ENCODE results near the gene NKD2. TPM values are rescaled to one million over a fixed set of nuclear protein-coding genes. Genes with fewer than 3 reads are reported as not detected.

NKD2 gene
- total and polyA plus RNA-seq, 2 experiments from 2014 or later: 1.4 to 9.1 TPM

DNA sequence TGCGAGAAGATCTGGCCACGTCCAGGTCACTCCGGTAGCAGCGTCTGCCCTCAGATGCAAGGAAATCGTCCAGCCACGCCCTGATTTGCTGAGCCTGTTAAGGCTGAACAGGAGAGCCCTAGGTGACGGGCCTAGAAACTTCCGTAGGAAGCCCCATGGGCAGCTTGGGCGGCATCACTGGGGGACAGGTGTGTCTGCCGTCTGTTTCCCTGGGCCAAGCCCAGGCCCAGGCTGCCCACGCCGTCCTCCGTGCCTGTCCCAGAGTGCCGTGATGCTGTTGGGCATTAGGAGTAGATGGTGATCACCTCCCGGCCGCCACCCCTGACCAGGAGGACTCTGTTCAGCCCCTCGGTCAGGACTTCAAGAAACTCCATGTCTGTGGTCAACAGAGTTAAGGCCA is 43.5 kb downstream of the NKD2 start:
- no peak for DNase-seq (ENCODE audit: low spot score)
- no peaks in the 10 kb centered on the region for H3K79me2 ChIP-seq
- no peak overlapping the region for H3K4me3 ChIP-seq
- H3K27ac ChIP-seq: no peak overlapping the region
- TF ChIP-seq EZH2phosphoT487 (IDR thresholded peaks at IDR 0.05; ENCODE audit: low read depth, severe bottlenecking, unreplicated experiment) (no peak), EZH2 (IDR thresholded peaks at IDR 0.05; ENCODE audit: borderline replicate concordance) (no peak)
- TF ChIP-seq, protein P1, sequence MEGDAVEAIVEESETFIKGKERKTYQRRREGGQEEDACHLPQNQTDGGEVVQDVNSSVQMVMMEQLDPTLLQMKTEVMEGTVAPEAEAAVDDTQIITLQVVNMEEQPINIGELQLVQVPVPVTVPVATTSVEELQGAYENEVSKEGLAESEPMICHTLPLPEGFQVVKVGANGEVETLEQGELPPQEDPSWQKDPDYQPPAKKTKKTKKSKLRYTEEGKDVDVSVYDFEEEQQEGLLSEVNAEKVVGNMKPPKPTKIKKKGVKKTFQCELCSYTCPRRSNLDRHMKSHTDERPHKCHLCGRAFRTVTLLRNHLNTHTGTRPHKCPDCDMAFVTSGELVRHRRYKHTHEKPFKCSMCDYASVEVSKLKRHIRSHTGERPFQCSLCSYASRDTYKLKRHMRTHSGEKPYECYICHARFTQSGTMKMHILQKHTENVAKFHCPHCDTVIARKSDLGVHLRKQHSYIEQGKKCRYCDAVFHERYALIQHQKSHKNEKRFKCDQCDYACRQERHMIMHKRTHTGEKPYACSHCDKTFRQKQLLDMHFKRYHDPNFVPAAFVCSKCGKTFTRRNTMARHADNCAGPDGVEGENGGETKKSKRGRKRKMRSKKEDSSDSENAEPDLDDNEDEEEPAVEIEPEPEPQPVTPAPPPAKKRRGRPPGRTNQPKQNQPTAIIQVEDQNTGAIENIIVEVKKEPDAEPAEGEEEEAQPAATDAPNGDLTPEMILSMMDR (IDR thresholded peaks at IDR 0.05; ENCODE audit: poor library complexity): no peak
- H3K9me2 ChIP-seq (replicated peaks; ENCODE audit: insufficient read depth): no peaks in the 10 kb centered on the region
- no peaks in the 10 kb centered on the region for H3K27me3 ChIP-seq
- H3K9me3 ChIP-seq (ENCODE audit: low read depth): no peaks in the 10 kb centered on the region
- H3K36me3 ChIP-seq (replicated peaks; ENCODE audit: insufficient read depth, low read depth): no peaks in the 10 kb centered on the region
- no peaks in the 10 kb centered on the region for H4K20me1 ChIP-seq (ENCODE audit: insufficient read depth, poor library complexity, severe bottlenecking)
- no peaks in the 10 kb centered on the region for H3K4me1 ChIP-seq (ENCODE audit: insufficient read depth)
- no peak overlapping the region for H3K4me2 ChIP-seq
- H2AFZ ChIP-seq: no peak overlapping the region
- 95% methylated on average over 17 of the region's 17 CpGs for WGBS (ENCODE audit: low lambda C conversion rate, missing lambda C conversion rate)

DNA sequence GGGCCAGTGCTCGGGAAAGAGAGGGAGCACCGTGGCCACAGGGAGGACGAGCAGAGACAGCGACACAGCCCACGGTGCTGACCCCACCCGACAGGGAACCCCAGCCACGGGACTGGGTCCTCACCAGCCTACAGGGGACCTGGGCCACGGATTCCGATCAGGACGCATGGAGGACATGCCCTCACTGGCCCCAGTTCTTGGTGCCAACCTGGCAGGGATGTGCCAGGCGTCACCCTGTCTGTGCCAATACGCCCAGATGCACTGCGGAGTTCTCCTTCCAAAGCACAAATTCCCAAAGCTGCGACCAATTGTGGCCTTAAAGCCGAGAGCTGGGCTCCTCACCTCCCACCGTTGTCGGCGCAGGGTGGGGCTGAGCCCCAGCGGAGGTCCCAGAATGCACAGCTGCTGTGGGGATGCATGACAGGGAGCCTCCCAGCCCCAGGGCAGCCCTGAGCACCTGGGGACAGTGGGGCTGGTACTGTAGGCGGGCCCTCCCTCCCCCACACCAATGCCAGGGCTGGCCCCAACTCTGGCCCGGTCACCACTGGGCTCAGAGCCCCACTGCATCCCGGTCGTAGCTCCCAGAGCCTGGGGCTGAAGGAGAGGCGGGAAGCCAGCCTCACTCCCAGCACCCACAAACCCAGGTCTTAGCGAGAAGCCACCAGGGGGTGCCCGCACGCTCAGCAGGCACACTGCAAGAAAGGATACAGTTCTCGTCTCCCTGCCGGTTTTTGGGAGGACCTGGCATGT is 44.2 kb downstream of the NKD2 start:
- Histone ChIP-seq H3K9me2 (replicated peaks; ENCODE audit: insufficient read depth) (no peaks in the 10 kb centered on the region), H3K36me3 (replicated peaks; ENCODE audit: insufficient read depth, low read depth) (no peaks in the 10 kb centered on the region), H3K4me3 (no peak overlapping the region), H3K4me1 (ENCODE audit: insufficient read depth) (no peaks in the 10 kb centered on the region), H3K79me2 (no peaks in the 10 kb centered on the region), H3K27ac (no peak overlapping the region), H2AFZ (no peak overlapping the region), H3K27me3 (no peaks in the 10 kb centered on the region), H4K20me1 (ENCODE audit: insufficient read depth, poor library complexity, severe bottlenecking) (no peaks in the 10 kb centered on the region), H3K4me2 (no peak overlapping the region), H3K9me3 (ENCODE audit: low read depth) (no peaks in the 10 kb centered on the region)
- no peak for DNase-seq (ENCODE audit: low spot score)
- WGBS (ENCODE audit: low lambda C conversion rate, missing lambda C conversion rate): 95% methylated on average over 22 of the region's 29 CpGs
- TF ChIP-seq, protein P1 (IDR thresholded peaks at IDR 0.05; ENCODE audit: poor library complexity): no peak
- no peak for TF ChIP-seq EZH2phosphoT487 (IDR thresholded peaks at IDR 0.05; ENCODE audit: low read depth, severe bottlenecking, unreplicated experiment)
- no peak for TF ChIP-seq EZH2 (IDR thresholded peaks at IDR 0.05; ENCODE audit: borderline replicate concordance)

DNA sequence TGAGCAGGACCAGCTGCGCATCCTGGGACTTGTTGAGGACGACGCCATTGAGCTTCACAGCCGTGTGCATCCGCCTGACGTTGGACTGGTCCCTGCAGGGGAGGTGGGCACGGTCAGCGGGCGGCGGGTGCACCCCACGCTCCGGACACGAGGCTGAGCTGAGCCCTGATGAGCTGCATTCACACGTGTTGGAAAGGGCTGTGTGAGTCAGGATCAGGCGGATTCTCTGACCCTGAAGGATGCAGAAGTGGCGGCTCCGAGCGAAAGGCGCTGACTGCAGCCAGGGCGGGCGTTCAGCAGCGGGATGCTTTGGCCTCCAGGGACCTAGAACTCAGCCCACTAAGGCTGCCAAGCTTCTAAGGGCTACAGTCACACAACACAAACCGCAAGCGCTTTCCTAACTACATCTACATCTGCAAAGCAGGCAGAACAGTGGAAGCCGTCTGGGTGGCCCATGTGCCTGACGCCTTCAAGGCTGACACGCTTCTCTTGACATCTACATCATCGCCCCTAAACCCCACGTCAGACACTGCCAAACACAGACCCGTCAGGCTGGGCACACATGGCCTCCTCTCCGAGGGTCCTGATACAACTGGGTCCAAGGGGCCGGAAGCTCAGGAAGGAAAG is 44.9 kb downstream of the NKD2 start:
- no peak for TF ChIP-seq EZH2phosphoT487 (IDR thresholded peaks at IDR 0.05; ENCODE audit: low read depth, severe bottlenecking, unreplicated experiment)
- TF ChIP-seq, protein P1 (IDR thresholded peaks at IDR 0.05; ENCODE audit: poor library complexity): no peak
- TF ChIP-seq EZH2 (IDR thresholded peaks at IDR 0.05; ENCODE audit: borderline replicate concordance): no peak
- Histone ChIP-seq H3K27ac (no peak overlapping the region), H3K9me3 (ENCODE audit: low read depth) (no peaks in the 10 kb centered on the region), H3K79me2 (no peaks in the 10 kb centered on the region), H3K9me2 (replicated peaks; ENCODE audit: insufficient read depth) (no peaks in the 10 kb centered on the region), H4K20me1 (ENCODE audit: insufficient read depth, poor library complexity, severe bottlenecking) (no peaks in the 10 kb centered on the region), H3K27me3 (no peaks in the 10 kb centered on the region), H3K4me1 (ENCODE audit: insufficient read depth) (no peaks in the 10 kb centered on the region), H3K36me3 (replicated peaks; ENCODE audit: insufficient read depth, low read depth) (no peaks in the 10 kb centered on the region), H3K4me2 (no peak overlapping the region), H3K4me3 (no peak overlapping the region), H2AFZ (no peak overlapping the region)
- DNase-seq (ENCODE audit: low spot score): no peak
- WGBS (ENCODE audit: low lambda C conversion rate, missing lambda C conversion rate): 94% methylated on average over 32 of the region's 32 CpGs
